ENCODE results near the gene TAOK2. TPM values are rescaled to one million over a fixed set of nuclear protein-coding genes. Genes with fewer than 3 reads are reported as not detected.

TAOK2 gene
- total RNA-seq, 1 experiment from 2014 or later: 99.4 TPM

- BruUV-seq (replicated peaks): no TSS peak
- intact Hi-C loops (cut with micrococcal nuclease; ENCODE audit: unreplicated experiment): no loop called here
These were observed 13.3 kb downstream of the TAOK2 start for GRCh38 chr16:29986931-29987330.

GRCh38 chr16:29987371-29988085, 13.9 kb downstream of the TAOK2 start:
- no peak overlapping the region for H3K27ac ChIP-seq (ENCODE audit: low read length)
- H3K4me3 ChIP-seq (ENCODE audit: low read depth in 2 of 2, low read length in 2 of 2): no peak overlapping the region
- no peak for TF ChIP-seq TCF7L2 (IDR thresholded peaks at IDR 0.05; ENCODE audit: low read depth, low read length)
- no peak for TF ChIP-seq POLR2AphosphoS5 (IDR thresholded peaks at IDR 0.05; ENCODE audit: low read depth, low read length)
- peaks cover 13% of the 10 kb centered on the region; the same call in 1 of the 2 replicates for H3K4me1 ChIP-seq (ENCODE audit: control insufficient read depth, insufficient read depth, low read length)
- H3K9me3 ChIP-seq (ENCODE audit: control insufficient read depth, insufficient read depth, low read depth, low read length): no peaks in the 10 kb centered on the region
- ChIA-PET POLR2A (interaction anchor here (0.6 to 0.7 kb wide), 2 partner anchors 43 to 88 kb away, joined by 3 to 8 read pairs; partner anchors contain the start of gene SEZ6L2), CTCF (interaction anchor here (0.6 kb wide), 1 partner anchor 43 kb away, joined by 6 read pairs; the partner anchor contains the start of gene TLCD3B)
- ATAC-seq (no peak), DNase-seq (ENCODE audit: low read depth, low spot score) (no peak)
- no peaks in the 10 kb centered on the region for H3K27me3 ChIP-seq (ENCODE audit: control insufficient read depth, insufficient read depth, low read length)
- in situ Hi-C loops (cut with HindIII; ENCODE audit: low pct_unique_long_range_greater_than_20kb, low sequenced_read_pairs): no loop called here
- intact Hi-C loops (cut with micrococcal nuclease; ENCODE audit: unreplicated experiment): no loop called here
- peaks cover 13% of the 10 kb centered on the region for H3K36me3 ChIP-seq (ENCODE audit: control insufficient read depth, insufficient read depth, low read length)
- BruUV-seq (replicated peaks): no TSS peak

More at GRCh38 chr16:29986931-29987330, 13.3 kb downstream of the TAOK2 start:
- in situ Hi-C loops (cut with HindIII; ENCODE audit: low pct_unique_long_range_greater_than_20kb, low sequenced_read_pairs): no loop called here
- TF ChIP-seq SIN3A (IDR thresholded peaks at IDR 0.05; ENCODE audit: borderline replicate concordance, insufficient read depth, low read depth, low read length) (no peak), CTCF (IDR thresholded peaks at IDR 0.05) (no peak), POLR2AphosphoS5 (IDR thresholded peaks at IDR 0.05; ENCODE audit: low read depth, low read length) (no peak), REST (IDR thresholded peaks at IDR 0.05; ENCODE audit: insufficient read depth in 1 of 2, low read depth in 2 of 2, low read length in 1 of 2) (no peak), TCF7L2 (IDR thresholded peaks at IDR 0.05; ENCODE audit: low read depth, low read length) (no peak)
- Histone ChIP-seq H3K9me3 (ENCODE audit: control insufficient read depth, insufficient read depth, low read depth, low read length) (no peaks in the 10 kb centered on the region), H3K4me1 (ENCODE audit: control insufficient read depth, insufficient read depth, low read length) (peaks cover 7% of the 10 kb centered on the region; the same call in 1 of the 2 replicates), H3K36me3 (ENCODE audit: control insufficient read depth, insufficient read depth, low read length) (peaks cover 16% of the 10 kb centered on the region), H3K27me3 (ENCODE audit: control insufficient read depth, insufficient read depth, low read length) (no peaks in the 10 kb centered on the region), H3K4me3 (ENCODE audit: low read depth in 2 of 2, low read length in 2 of 2) (no peak overlapping the region), H3K27ac (ENCODE audit: low read length) (no peak overlapping the region)
- ChIA-PET POLR2A (interaction anchor here (0.6 kb wide), 1 partner anchor 42 kb away, joined by 8 read pairs; no protein-coding TSS in a partner anchor), CTCF (no interaction called here)
- DNase-seq (ENCODE audit: low read depth, low spot score): no peak
- no peak for ATAC-seq

All from Panc1 (cell line).